HG03108 (cell line): Measurements from ENCODE around the gene TEX51.

Source experiments
- ATAC-seq: cut with Tn5 transposase; IDR thresholded peaks from one replicate; pipeline ENCODE4 v1.9.1; 2021; ENCODE audit warnings: moderate library complexity; ENCODE audit not compliant: unreplicated experiment

TEX51 gene

DNA sequence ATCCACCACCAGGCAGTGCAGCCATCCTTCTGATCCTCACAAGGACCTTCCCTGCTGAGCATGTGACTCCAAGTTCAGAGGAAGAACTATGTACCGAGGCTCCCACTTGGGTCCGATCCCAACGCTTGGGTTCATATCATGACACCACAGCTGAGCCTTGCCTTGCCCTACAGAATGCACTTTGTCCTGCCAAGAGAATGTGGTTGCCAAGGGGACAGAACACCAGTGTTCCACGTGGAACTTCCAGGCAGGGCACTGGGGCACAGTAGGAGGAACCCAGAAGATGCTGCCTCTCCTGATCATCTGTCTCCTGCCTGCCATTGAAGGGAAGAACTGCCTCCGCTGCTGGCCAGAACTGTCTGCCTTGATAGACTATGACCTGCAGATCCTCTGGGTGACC, at the start of gene TEX51:
TEX51 (plus strand) TSS at position 255 of the 400 bp plus-strand sequence; CDS start at position 284, 29 bp downstream.
- no peak for ATAC-seq

DNA sequence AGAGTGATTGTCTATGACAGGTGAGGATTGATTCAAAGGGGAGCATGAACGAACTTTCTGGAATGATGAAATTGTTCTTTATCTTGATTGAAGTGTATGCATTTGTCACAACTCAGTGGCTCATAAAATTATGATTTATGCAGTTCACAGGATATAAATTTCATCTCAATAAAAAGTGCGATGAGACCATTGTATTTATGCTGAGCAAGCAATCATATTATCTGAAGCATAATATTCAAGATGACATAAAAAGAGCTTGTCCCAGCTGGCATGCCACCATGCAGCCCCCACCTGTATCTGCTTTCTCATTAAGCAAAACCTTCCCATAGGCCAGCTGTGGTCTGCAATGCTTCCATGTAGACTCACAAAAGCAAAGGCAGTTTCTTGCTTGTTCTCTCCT, 49.6 kb upstream of the TEX51 start:
- no peak for ATAC-seq

DNA sequence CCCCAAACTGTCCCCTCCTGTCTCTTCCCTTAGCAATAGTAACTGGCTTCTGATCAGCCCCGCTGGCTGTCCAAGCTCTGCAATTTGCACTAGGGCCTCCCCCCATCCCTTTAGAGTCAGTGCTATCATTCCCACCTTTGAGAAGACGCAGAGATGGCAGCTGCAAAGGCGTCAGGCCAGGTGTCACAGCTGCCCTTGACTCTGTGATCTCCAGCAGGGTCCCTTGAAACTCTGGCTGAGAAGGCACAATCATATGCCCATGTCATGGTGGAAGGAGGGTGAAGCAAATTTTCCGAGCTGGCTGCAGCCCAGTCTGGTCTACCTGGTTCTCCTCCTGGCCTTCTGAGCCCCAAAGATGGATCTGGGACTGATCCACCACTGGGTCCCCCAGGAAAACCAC, 49.2 kb upstream of the TEX51 start:
- ATAC-seq, result no peak

DNA sequence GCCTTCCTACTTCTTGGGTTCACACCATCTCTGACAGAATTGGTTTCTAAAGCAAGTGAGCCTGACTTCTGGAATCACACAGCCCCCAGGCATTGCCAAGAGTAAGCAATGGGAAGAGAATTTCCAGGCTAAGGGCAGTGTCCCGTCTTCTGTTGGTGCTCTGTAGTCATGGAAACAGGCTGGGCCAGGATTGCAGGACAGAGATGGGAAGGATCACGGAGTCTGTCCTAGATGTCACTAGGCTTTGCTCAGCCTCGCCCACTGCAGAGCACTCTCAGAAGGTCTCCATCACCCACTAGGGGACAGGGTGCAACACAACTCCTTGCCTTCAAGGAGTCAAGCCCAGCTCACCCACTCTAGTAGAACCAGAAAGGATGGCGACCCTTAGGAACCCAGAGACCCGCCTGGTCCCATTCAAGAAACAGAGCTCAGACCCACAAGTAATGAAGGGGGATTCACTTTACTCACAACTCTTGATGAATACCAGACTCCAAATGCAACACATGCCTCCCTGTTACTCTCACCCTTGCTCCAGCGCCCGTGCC, 48.6 kb upstream of the TEX51 start:
- no peak for ATAC-seq

DNA sequence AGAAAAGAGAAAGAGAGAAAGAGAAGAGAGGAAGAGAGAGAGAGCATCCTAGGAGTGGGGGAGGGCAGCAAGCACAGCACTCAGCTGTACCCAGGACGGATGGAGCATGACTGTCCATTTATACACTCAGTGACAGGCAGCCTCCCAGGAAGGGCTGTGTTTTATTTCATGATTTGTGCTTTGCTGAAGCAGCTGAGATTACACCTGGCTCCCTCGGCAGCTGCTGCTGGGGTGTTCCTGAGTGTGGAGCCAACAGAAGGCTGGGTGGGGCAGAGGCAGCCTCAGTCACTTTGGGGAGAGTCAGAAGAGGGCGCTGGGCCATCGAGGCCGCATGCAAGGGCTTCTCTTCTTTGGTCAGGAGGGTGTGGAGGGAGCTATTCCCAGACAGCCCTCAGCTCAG, 47.8 kb upstream of the TEX51 start:
- no peak for ATAC-seq

DNA sequence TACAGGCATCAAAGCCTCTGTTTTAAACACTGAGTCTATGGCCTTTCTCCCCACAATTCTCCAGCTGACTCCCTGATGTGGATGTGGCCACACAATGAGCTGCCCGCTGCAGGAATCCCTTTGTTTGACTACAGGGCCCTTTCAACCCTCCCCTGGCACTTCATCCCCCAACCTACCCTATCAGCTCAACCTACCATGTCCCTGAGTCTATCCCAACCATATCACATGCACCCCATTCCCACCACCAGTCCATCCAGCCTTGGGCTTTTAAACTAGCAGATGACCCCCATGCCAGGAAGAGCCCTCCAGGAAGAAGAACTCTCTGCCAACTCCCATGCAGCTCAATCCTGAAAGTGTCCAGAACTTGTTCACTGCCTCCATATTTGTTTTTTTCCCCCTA, 46.9 kb upstream of the TEX51 start:
- ATAC-seq, result no peak

DNA sequence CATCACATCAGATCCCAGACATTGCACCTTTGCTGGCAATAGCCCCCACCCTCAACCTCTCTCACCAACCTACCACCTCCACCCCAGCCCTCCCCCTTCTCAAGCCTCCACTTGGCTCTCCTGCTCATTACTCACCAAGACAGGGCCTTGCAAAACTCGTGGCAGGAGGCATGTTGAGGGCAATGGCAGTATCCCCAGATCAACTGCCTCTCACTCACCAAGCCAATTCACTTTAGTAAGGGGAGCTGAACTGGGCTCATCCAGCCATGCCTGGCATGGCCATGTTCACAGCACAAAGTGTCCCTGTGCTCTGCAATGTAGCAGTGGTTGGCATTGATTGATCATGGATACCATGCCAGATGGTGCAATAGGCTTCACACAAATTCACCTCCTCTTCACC, 46.3 kb upstream of the TEX51 start:
- ATAC-seq, result no peak

DNA sequence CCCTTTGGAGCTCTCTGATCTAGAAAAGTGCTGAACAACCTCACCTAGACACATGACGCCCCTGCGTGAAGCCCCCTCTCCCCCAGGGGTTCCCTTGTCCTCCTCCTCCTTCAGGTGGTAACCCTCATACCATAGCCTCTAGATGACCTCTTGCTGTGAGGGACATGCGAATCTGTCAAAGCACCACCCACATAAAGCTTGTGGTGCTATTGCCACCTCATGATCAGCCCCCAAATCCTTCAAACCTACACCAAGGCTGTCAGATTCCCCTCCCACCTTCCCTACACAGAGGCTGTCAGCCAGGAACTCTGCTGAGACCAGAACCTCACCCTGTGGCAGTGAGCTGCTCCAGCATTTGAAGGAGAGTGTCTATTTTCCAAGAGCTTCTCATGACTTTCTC, 43.1 kb upstream of the TEX51 start:
- ATAC-seq, result no peak

DNA sequence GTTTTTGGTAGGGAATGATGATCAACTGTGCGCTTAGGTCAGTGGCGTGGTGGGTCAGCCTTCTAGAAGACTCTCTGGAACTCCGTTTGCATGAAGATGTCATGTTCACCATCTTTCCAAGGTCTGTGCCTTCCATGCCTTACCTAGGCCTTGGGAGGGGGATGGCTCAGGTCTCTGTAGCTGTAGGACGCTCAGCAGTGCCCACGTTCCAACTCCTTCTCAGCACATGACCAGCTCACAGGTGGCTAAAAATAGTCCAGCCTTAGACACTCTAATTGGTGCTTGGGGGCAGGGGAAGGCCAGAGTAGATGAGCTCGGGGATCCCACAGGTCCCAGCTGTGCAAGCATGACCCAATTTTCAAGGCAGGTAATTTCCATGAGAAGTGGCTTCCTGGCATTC, 42.3 kb upstream of the TEX51 start:
- no peak for ATAC-seq

DNA sequence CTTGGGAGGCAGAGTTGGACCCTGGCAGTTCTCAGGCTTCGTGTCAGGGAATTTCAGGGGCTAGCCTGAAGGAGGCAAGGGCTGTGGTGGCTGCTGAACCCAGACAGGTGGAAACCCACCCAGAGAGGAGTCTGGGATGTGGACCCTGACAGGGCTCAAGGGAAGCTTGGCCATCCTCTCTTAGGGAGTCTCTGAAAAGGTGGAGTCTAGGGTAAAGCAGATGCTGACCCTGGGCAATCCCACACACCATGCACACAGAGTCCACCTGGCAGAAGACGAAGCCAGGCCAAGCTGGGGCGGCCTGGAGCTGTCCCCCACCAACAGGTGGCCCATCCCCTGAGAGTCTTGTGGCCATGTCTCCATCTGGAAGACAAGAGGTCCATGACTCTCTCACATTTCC, 41.2 kb upstream of the TEX51 start:
- ATAC-seq, result no peak

DNA sequence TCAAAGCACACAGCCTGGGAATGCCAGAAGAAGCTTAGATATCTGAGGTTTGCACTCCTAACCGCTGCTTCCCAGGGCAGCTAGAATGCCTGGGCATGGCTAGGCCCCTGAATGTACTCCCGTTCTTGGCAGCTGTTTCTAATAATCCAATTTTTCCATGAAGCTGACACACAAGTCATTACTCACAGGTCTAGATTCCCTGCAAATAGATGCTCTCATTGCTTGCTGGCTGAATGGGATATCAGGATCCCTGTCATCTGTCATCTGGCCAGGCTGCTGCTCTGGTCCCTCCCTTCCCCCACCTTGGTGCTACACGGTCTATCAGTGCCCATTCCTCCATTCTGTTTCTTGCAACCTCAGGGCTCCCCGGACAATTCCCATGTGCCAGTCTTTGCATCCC, 40.7 kb upstream of the TEX51 start:
- no peak for ATAC-seq

DNA sequence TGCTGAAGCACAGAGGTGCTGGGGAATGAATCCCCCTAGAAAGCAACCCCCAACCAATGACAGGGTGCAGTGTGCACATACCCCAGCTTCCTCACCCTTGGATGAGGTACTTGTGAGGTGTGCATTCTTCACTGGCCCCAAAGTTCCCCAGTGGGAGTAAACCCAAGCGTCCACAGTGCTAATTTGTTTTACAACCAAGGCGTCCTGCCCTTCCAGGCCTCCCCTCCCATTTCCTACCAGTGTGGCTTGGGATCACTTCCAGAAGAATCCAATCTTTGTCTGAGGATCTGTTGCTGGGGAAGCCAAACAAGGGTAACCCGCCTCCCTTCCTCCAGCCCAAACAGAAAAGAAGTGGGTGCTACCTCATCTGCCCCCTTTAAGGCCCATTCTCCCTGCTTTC, 40.3 kb upstream of the TEX51 start:
- ATAC-seq, result no peak

DNA sequence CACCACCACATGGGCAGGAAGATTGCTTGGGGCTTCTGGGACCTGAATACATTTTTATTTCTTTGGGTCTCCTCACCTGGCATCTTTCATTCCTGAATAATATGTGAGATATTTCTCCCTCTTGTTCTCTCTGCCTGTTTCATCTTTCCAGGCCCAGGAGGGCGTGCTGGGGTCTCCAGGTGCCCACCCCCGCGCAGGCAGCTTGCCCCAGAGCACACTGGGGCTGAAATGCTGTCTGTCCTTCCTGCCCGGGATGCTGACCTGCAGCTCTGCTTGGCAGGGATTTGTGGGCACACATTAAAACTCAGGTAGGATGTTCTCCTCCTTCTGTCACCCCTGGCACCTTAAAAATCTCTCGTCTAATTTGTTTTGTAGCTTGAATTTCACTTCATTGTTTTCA, 39.7 kb upstream of the TEX51 start:
- no peak for ATAC-seq

DNA sequence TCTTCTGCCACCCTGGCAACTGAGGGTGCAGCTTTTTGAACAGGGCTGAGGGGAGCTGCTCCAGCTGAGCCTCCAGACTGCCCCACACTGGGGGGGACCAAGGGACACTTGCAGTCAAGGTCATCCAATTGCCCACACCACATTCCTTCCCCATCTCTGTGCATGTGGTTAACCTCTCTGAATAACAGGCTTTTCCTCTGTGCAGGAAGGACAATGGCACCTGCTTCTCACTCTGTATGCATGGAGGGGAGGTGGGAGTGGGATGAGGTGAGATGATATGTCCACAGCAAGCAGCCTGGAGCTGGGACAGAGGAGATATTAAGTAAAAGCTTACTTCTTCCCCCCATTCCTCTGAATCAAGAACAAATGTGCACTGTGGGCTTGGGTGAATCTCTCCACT, 39.1 kb upstream of the TEX51 start:
- no peak for ATAC-seq

DNA sequence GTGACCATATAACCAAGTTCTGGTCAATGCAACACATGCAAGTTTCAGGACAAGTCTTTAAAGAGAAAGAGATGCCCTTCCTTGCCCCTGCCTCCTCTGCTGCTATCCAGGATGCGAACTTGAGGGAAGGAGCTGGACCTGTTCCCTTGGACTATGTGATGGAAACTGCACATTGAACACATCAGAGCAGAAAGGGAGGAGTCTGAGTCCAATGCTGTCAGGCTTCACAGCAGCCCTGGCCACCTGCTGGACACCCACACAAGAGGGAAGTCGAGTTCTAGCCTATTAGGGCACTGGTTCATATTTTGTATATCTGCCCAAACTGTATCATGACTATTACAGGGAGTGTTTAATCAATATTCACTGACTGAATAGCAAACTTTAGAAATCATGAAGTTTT, 38.3 kb upstream of the TEX51 start:
- no peak for ATAC-seq

DNA sequence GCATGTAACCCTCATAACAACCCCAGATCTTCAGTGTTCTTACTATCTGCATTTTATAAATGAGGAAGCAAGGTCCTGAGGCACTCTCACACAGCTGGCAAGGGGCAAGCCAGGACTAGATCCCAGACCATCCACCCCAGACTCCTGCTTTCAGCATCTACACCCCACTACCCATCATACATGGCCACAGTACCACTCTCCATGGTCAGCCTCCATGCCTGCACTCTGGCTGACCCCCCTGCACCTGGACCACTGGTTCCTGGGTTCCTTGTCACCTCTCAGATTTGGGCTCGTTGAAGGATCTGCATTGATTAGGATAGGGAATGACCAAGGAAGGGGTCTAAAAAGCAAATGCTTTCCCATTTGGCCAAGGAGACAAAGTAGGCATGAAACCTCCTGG, 36.0 kb upstream of the TEX51 start:
- ATAC-seq, result no peak

DNA sequence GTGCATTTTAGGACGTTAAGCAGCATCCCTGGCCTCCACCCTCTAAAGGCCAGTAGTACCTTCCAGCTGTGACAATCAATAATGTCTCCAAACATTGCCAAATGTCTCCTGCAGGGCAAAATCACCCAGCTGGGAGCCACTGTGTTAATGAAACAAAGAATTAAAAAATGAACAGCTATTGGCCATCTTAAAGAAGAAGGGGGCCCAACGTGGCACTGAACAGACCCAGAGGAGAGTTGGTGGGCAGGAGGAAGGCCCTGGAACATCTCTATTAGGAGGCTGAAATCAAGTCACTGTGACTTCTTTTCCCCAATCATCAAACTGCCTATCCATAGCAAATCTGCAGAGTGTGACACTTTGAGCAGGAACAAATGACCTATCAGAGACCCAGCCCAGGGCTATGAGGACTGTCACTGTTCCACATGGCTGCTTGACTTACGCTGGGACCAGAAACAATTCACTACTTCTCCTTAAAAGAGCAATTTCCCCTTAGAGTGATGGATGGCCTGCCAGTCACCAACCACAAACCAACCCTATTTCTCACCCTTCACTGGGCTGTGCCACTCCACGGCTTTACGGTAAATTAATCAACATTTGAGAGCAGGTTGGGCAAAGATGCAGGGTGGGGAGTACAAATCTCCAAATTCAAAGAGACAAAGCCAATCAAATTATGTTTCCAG, 35.2 kb upstream of the TEX51 start:
- no peak for ATAC-seq

DNA sequence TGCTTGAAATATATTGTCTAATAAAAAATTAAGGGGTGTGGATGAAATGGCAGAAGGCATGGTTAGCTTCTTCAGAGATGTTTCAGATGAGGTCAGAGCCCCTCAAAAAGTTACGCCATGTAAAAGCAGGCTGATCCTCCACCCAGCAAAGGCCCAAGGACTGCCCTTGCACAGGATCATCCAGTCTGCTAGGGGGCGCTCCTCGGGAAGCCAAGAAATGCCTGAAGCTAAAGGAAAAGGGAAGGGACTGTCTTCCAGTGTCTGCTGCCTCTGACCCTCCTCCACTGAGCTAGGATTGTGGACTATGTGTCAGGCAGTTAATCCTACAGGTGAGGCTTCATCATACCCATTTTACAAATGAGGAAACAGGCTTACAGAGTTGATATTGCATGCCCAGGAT, 33.8 kb upstream of the TEX51 start:
- no peak for ATAC-seq

DNA sequence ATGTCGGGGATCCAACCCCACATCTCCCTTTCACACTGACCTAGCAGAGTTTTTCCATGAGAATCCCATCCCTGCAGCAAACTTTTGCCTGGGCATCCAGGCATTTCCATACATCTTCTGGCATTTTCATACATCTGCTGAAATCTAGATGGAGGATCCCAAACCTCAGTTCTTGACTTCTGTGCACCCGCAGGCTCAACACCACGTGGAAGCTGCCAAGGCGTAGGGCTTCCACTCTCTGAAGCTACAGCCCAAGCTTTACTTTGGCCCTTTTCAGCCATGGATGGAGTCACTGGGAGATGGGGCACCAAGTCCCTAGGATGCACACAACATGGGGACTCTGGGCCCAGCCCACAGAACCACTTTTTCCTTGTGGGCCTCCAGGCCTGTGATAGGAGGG, 32.2 kb upstream of the TEX51 start:
- no peak for ATAC-seq

DNA sequence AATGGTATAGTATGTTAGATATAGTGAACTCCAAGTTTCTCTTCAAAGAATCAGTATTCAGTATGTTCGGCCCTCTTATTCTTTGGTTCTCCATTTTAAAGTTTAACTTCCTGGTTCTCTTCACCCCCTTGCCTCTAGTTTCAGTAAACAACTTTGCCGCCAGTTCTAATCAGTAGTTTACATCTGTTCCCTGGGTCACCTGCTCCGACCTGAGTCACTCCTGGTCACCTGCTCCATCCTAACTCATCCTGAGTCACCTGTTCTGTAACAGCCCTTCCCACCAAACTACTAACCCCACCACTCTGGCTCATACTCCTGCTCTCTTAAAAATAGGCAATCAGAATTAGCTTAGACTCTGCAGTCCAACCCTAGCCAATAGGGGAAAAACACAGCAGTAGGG, 23.7 kb upstream of the TEX51 start:
- ATAC-seq, result no peak

DNA sequence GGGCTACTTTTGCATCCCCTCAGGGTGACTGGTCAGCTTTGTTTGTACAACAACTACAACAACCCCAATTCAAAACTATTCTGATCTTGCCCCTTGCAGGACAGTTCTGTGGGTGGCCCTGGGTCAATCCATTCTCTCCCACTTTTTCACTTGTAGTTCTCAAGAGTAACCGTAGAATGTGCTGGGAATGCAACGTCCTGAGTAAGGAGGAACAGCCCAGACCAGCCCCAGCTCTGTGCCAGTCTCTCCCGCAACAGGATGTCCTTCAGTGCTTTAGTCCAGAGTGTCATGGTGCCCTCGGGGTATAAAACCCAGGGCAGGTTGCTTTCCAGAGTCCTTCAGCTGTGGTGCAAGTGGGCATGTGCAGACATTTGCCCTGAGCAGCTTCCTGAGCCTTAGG, 22.1 kb upstream of the TEX51 start:
- ATAC-seq, result no peak

DNA sequence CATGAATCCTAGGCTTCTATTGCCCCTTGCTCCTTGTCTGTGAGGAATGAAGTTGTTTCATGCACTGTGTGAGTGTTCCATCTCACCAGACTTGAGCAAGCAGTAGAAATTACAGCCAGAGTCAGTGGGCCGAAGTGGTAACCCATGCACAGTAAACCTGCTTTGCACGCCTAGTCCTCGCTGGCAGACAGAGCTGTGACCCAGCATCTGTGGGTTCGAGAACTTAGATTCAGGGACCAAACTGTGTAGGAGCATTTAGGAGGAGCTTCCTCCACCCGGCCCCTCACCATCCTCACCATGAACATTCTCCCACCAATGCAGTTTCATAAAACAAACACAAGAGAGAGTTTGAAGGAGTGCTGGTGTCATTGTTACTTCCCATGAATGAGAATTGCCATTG, 21.6 kb upstream of the TEX51 start:
- no peak for ATAC-seq

DNA sequence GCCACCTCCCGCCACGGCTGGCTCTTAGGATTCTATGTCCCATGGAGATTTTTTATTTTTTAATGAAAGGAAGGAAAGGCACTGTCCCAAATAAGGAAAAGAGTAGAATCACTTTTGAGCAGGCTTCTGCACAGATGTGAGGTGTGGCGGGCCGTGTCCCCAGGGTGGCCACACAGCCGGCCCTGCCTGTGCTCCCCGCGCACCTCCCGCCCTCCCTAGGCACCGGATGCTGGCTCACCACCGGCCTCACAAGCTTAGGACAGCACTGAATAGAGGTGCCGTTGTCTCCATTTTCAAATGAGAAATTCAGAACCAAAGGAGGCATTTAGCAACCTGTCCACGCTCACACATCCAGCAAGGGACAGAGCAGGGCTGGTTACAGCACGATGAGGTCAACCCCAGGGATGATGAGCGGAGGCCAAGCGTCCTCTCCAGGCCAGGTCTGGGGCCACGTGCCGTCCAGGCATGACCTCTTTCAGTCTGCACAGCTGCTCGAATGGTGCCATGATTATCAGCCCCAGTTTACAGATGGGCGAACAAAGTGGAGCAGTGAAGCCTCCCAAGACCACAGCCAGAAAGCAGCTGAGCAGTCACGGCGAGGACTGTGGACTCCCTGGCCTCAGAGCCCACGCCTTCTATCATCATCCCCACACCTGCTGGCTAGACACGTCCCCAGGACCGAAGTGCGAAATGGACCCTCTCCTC, 20.7 kb upstream of the TEX51 start:
- ATAC-seq, result no peak
